Hepatocyte (in vitro differentiated cells): ENCODE measurements around the gene UGT1A10.

Experiments used
- EZH2phosphoT487 ChIP-seq: fragments of 200-600 bp; sonication (generic); IDR thresholded peaks from one replicate; pipeline ENCODE4 v1.6.1; 2018; ENCODE audit warnings: antibody characterized with exemption, mild to moderate bottlenecking, low read depth, moderate library complexity; ENCODE audit not compliant: unreplicated experiment, severe bottlenecking
- TF ChIP-seq, protein P1 (sequence below): fragments of 200-600 bp; sonication (generic); IDR thresholded peaks from 2 replicates; pipeline ENCODE4 v1.5.1; 2016; ENCODE audit warnings: antibody characterized with exemption, mild to moderate bottlenecking; ENCODE audit not compliant: poor library complexity

DNA sequence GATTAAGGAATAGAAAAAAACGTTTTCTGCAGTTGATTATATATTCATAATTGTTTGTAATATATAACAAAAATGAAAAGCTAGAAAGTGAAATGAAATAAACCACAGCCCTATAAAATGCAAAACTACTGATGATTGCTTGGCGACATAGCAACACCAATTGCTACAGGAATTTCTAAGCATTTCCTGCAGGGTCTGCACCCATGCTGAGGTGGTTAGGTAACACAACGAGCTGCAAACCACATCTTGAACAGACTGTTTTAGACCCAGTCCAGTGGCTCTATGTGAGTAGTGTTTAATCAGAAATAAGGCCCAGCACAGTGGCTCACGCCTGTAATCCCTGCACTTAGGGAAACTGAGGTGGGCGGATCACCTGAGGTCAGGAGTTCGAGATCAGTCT lies 18.3 kb downstream of the UGT1A10 start:
- TF ChIP-seq, protein P1, sequence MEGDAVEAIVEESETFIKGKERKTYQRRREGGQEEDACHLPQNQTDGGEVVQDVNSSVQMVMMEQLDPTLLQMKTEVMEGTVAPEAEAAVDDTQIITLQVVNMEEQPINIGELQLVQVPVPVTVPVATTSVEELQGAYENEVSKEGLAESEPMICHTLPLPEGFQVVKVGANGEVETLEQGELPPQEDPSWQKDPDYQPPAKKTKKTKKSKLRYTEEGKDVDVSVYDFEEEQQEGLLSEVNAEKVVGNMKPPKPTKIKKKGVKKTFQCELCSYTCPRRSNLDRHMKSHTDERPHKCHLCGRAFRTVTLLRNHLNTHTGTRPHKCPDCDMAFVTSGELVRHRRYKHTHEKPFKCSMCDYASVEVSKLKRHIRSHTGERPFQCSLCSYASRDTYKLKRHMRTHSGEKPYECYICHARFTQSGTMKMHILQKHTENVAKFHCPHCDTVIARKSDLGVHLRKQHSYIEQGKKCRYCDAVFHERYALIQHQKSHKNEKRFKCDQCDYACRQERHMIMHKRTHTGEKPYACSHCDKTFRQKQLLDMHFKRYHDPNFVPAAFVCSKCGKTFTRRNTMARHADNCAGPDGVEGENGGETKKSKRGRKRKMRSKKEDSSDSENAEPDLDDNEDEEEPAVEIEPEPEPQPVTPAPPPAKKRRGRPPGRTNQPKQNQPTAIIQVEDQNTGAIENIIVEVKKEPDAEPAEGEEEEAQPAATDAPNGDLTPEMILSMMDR: no peak
- no peak for TF ChIP-seq EZH2phosphoT487
